Measurements from ENCODE around the gene CNBD2. TPM values are rescaled to one million over a fixed set of nuclear protein-coding genes. Genes with fewer than 3 reads are reported as not detected.

CNBD2 gene
- total and polyA plus RNA-seq, 4 donors: 1.7 to 13.6 (median 5.4) TPM

DNA sequence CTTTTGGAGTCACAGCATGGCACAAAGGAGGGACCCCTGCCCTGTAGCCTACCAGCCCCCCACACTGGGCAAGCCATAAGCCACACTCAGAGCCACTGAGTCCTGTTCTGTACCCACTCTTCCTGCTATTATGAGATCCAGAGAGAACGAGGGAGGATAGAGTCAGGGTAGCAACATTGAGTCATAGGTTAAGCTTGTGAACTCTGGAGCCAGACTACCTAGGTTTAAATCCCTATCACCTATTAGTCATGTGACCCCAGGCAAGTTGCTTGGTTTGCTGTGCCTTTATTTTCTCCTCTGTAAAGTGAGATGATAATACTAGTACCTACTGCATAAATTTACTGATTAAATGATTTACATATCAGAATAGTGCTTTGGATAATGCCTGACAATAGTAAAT is 540 bp downstream of the CNBD2 start:
- H3K4me1 ChIP-seq (ENCODE audit: control insufficient read depth in 5 of 5, insufficient read depth in 5 of 5, low read length in 5 of 5): peaks cover 0 to 3% (median 0%) of the 10 kb centered on the region in 5 donors
- WGBS, 2 donors: 82 to 85% methylated on average over 1 of the region's 1 CpG
- H3K4me3 ChIP-seq: no peak overlapping the region
- ATAC-seq (ENCODE audit: insufficient read depth, low FRiP score) (no peak), DNase-seq (no peak)
- no peaks in the 10 kb centered on the region for H3K36me3 ChIP-seq (ENCODE audit: control insufficient read depth in 4 of 4, insufficient read depth in 4 of 4, low read length in 4 of 4)
- H3K9me3 ChIP-seq (ENCODE audit: control insufficient read depth in 4 of 4, insufficient read depth in 3 of 4, low read length in 3 of 4): peaks cover 0 to 2% (median 0%) of the 10 kb centered on the region in 4 donors
- no peaks in the 10 kb centered on the region for H3K27me3 ChIP-seq (ENCODE audit: control insufficient read depth in 3 of 3, insufficient read depth in 3 of 3, low read length in 2 of 3)
- no peak for TF ChIP-seq CTCF (IDR thresholded peaks at IDR 0.05; ENCODE audit: control extremely low read depth, extremely low read depth)
- H3K9ac ChIP-seq (ENCODE audit: insufficient read depth in 1 of 2, low read length in 2 of 2): no peak overlapping the region
- H3K27ac ChIP-seq (ENCODE audit: low read depth in 1 of 2, low read length in 1 of 2): no peak overlapping the region

DNA sequence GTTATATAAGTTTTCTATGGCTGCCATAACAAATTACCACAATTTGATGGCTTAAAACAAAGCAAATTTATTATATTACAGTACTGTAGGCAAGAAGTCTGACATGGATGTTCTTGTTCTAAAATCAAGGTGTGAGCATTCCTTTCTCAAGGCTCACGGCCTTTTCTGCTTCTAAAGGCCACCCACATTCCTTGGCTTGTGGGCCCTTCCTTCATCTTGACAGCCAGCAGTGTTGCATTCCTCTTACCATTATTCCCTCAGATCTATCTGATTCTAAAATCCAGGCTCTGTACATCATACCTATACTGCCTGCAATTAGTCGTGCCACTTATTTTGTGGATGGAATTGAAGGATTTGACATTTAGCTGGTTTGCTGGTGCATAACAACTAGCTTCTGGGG is 3.6 kb downstream of the CNBD2 start:
- peaks cover 0 to 2% (median 0%) of the 10 kb centered on the region in 4 donors for H3K9me3 ChIP-seq (ENCODE audit: control insufficient read depth in 4 of 4, insufficient read depth in 3 of 4, low read length in 3 of 4)
- DNase-seq (no peak), ATAC-seq (ENCODE audit: insufficient read depth, low FRiP score) (no peak)
- H3K4me1 ChIP-seq (ENCODE audit: control insufficient read depth in 5 of 5, insufficient read depth in 5 of 5, low read length in 5 of 5): peaks cover 0 to 19% (median 6%) of the 10 kb centered on the region in 5 donors
- H3K9ac ChIP-seq (ENCODE audit: insufficient read depth in 1 of 2, low read length in 2 of 2): no peak overlapping the region
- H3K36me3 ChIP-seq (ENCODE audit: control insufficient read depth in 4 of 4, insufficient read depth in 4 of 4, low read length in 4 of 4): no peaks in the 10 kb centered on the region
- no peak for TF ChIP-seq CTCF (IDR thresholded peaks at IDR 0.05; ENCODE audit: control extremely low read depth, extremely low read depth)
- H3K27me3 ChIP-seq (ENCODE audit: control insufficient read depth in 3 of 3, insufficient read depth in 3 of 3, low read length in 2 of 3): no peaks in the 10 kb centered on the region
- 97 to 98% methylated on average over 2 of the region's 2 CpGs for WGBS, 2 donors
- H3K27ac ChIP-seq (ENCODE audit: low read depth in 1 of 2, low read length in 1 of 2): no peak overlapping the region
- no peak overlapping the region for H3K4me3 ChIP-seq

DNA sequence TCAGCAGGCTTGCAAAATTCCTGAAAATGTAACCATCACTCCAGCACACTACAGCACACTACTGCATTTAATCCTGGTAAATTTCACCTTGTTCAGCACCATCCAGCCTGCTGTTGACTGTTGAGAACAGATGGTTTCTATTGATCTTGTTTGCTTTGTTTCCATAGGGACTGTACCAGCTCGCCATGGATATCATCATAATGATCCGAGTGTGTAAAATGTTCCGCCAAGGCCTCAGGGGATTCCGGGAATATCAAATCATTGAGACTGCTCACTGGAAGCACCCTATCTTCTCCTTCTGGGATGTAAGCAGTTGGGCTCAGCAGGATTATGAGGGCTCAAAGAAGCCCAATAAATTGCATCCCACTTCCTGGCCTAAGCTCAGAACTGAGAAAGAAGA is 4.1 kb downstream of the CNBD2 start:
- no peak overlapping the region for H3K4me3 ChIP-seq
- peaks cover 0 to 2% (median 0%) of the 10 kb centered on the region in 4 donors for H3K9me3 ChIP-seq (ENCODE audit: control insufficient read depth in 4 of 4, insufficient read depth in 3 of 4, low read length in 3 of 4)
- DNase-seq: no peak
- WGBS, 2 donors: 94 to 96% methylated on average over 4 of the region's 4 CpGs
- TF ChIP-seq CTCF (IDR thresholded peaks at IDR 0.05; ENCODE audit: control extremely low read depth, extremely low read depth): no peak
- H3K9ac ChIP-seq (ENCODE audit: insufficient read depth in 1 of 2, low read length in 2 of 2): no peak overlapping the region
- ATAC-seq (ENCODE audit: insufficient read depth, low FRiP score): no peak
- H3K36me3 ChIP-seq (ENCODE audit: control insufficient read depth in 4 of 4, insufficient read depth in 4 of 4, low read length in 4 of 4): no peaks in the 10 kb centered on the region
- H3K27me3 ChIP-seq (ENCODE audit: control insufficient read depth in 3 of 3, insufficient read depth in 3 of 3, low read length in 2 of 3): no peaks in the 10 kb centered on the region
- peaks cover 0 to 24% (median 6%) of the 10 kb centered on the region in 5 donors for H3K4me1 ChIP-seq (ENCODE audit: control insufficient read depth in 5 of 5, insufficient read depth in 5 of 5, low read length in 5 of 5)
- no peak overlapping the region for H3K27ac ChIP-seq (ENCODE audit: low read depth in 1 of 2, low read length in 1 of 2)

GRCh38 chr20:35974256-35974655 is 5.9 kb downstream of the CNBD2 start:
- no peak for DNase-seq
- peaks cover 0 to 30% (median 6%) of the 10 kb centered on the region in 5 donors for H3K4me1 ChIP-seq (ENCODE audit: control insufficient read depth in 5 of 5, insufficient read depth in 5 of 5, low read length in 5 of 5)
- no peak for ATAC-seq (ENCODE audit: insufficient read depth, low FRiP score)
- 76 to 79% methylated on average over 4 of the region's 4 CpGs for WGBS, 2 donors
- H3K36me3 ChIP-seq (ENCODE audit: control insufficient read depth in 4 of 4, insufficient read depth in 4 of 4, low read length in 4 of 4): no peaks in the 10 kb centered on the region
- no peaks in the 10 kb centered on the region for H3K27me3 ChIP-seq (ENCODE audit: control insufficient read depth in 3 of 3, insufficient read depth in 3 of 3, low read length in 2 of 3)
- no peak overlapping the region for H3K27ac ChIP-seq (ENCODE audit: low read depth in 1 of 2, low read length in 1 of 2)
- no peak overlapping the region for H3K4me3 ChIP-seq
- peaks cover 0 to 2% (median 0%) of the 10 kb centered on the region in 4 donors for H3K9me3 ChIP-seq (ENCODE audit: control insufficient read depth in 4 of 4, insufficient read depth in 3 of 4, low read length in 3 of 4)
- no peak overlapping the region for H3K9ac ChIP-seq (ENCODE audit: insufficient read depth in 1 of 2, low read length in 2 of 2)
- no peak for TF ChIP-seq CTCF (IDR thresholded peaks at IDR 0.05; ENCODE audit: control extremely low read depth, extremely low read depth)
